ENCODE measurements around the gene GABRB1. TPM values are rescaled to one million over a fixed set of nuclear protein-coding genes. Genes with fewer than 3 reads are reported as not detected.

The GABRB1 gene
- polyA plus RNA-seq, 4 donors = 0.18 to 0.78 TPM; not detected in 2

GRCh38 chr4:47442980-47443379 lies 411.6 kb downstream of the GABRB1 start:
- H3K27ac ChIP-seq (ENCODE audit: low read depth in 1 of 3, low read length in 2 of 3) = no peak overlapping the region
- H3K9me3 ChIP-seq (ENCODE audit: control insufficient read depth in 2 of 2, insufficient read depth in 1 of 2, low read depth in 1 of 2, low read length in 1 of 2) = no peaks in the 10 kb centered on the region
- H3K4me1 ChIP-seq (ENCODE audit: control insufficient read depth in 3 of 3, insufficient read depth in 2 of 3, low read depth in 1 of 3, low read length in 2 of 3) = no peaks in the 10 kb centered on the region
- H3K4me3 ChIP-seq (ENCODE audit: low read depth in 1 of 3, low read length in 3 of 3) = no peak overlapping the region
- whole genome bisulfite sequencing, 3 donors = 63 to 76% (median 71%) methylated on average over 5 of the region's 5 CpGs
- FAIRE-seq (no peak), DNase-seq (no peak)
- H3K27me3 ChIP-seq (ENCODE audit: control insufficient read depth in 3 of 3, insufficient read depth in 3 of 3, low read length in 3 of 3) = no peaks in the 10 kb centered on the region
- H3K36me3 ChIP-seq (ENCODE audit: control insufficient read depth in 3 of 3, insufficient read depth in 2 of 3, low read depth in 1 of 3, low read length in 3 of 3) = no peaks in the 10 kb centered on the region

GRCh38 chr4:47444031-47444430 lies 412.7 kb downstream of the GABRB1 start:
- Histone ChIP-seq H3K9me3 (ENCODE audit: control insufficient read depth in 2 of 2, insufficient read depth in 1 of 2, low read depth in 1 of 2, low read length in 1 of 2) (no peaks in the 10 kb centered on the region), H3K4me3 (ENCODE audit: low read depth in 1 of 3, low read length in 3 of 3) (no peak overlapping the region), H3K27me3 (ENCODE audit: control insufficient read depth in 3 of 3, insufficient read depth in 3 of 3, low read length in 3 of 3) (no peaks in the 10 kb centered on the region), H3K4me1 (ENCODE audit: control insufficient read depth in 3 of 3, insufficient read depth in 2 of 3, low read depth in 1 of 3, low read length in 2 of 3) (no peaks in the 10 kb centered on the region), H3K27ac (ENCODE audit: low read depth in 1 of 3, low read length in 2 of 3) (no peak overlapping the region), H3K36me3 (ENCODE audit: control insufficient read depth in 3 of 3, insufficient read depth in 2 of 3, low read depth in 1 of 3, low read length in 3 of 3) (no peaks in the 10 kb centered on the region)
- FAIRE-seq = no peak
- DNase-seq = no peak
- WGBS, 3 donors = 95 to 99% (median 99%) methylated on average over 2 of the region's 2 CpGs

GRCh38 chr4:47451657-47452056 lies 420.3 kb downstream of the GABRB1 start:
- H3K4me3 ChIP-seq (ENCODE audit: low read depth in 1 of 3, low read length in 3 of 3) = no peak overlapping the region
- H3K4me1 ChIP-seq (ENCODE audit: control insufficient read depth in 3 of 3, insufficient read depth in 2 of 3, low read depth in 1 of 3, low read length in 2 of 3) = no peaks in the 10 kb centered on the region
- no peak overlapping the region for H3K27ac ChIP-seq (ENCODE audit: low read depth in 1 of 3, low read length in 2 of 3)
- DNase-seq (no peak), FAIRE-seq (no peak)
- H3K27me3 ChIP-seq (ENCODE audit: control insufficient read depth in 3 of 3, insufficient read depth in 3 of 3, low read length in 3 of 3) = no peaks in the 10 kb centered on the region
- no peaks in the 10 kb centered on the region for H3K9me3 ChIP-seq (ENCODE audit: control insufficient read depth in 2 of 2, insufficient read depth in 1 of 2, low read depth in 1 of 2, low read length in 1 of 2)
- 75 to 86% (median 80%) methylated on average over 4 of the region's 4 CpGs for WGBS, 3 donors
- peaks cover 6 to 17% (median 9%) of the 10 kb centered on the region in 3 donors for H3K36me3 ChIP-seq (ENCODE audit: control insufficient read depth in 3 of 3, insufficient read depth in 2 of 3, low read depth in 1 of 3, low read length in 3 of 3)

- DNase-seq (no peak), FAIRE-seq (no peak)
- H3K27me3 ChIP-seq (ENCODE audit: control insufficient read depth in 3 of 3, insufficient read depth in 3 of 3, low read length in 3 of 3) = no peaks in the 10 kb centered on the region
- H3K27ac ChIP-seq (ENCODE audit: low read depth in 1 of 3, low read length in 2 of 3) = peak overlapping the region in 2 of 3 donors; percentile 59 to 69
- no peaks in the 10 kb centered on the region for H3K36me3 ChIP-seq (ENCODE audit: control insufficient read depth in 3 of 3, insufficient read depth in 2 of 3, low read depth in 1 of 3, low read length in 3 of 3)
- 1 to 4% (median 3%) methylated on average over 6 of the region's 6 CpGs for WGBS, 3 donors
- peak overlapping the region; percentile 64 to 92 (median 86) for H3K4me3 ChIP-seq (ENCODE audit: low read depth in 1 of 3, low read length in 3 of 3)
- H3K4me1 ChIP-seq (ENCODE audit: control insufficient read depth in 3 of 3, insufficient read depth in 2 of 3, low read depth in 1 of 3, low read length in 2 of 3) = peaks cover 7 to 9% (median 8%) of the 10 kb centered on the region in 3 donors
- H3K9me3 ChIP-seq (ENCODE audit: control insufficient read depth in 2 of 2, insufficient read depth in 1 of 2, low read depth in 1 of 2, low read length in 1 of 2) = no peaks in the 10 kb centered on the region
Measured at GRCh38 chr4:47462799-47463234, 431.4 kb downstream of the GABRB1 start.

- DNase-seq = peak; percentile 97
- Histone ChIP-seq H3K27ac (ENCODE audit: low read depth in 1 of 3, low read length in 2 of 3) (peak within 1 kb of the TSS; percentile 59 to 69 (median 69)), H3K4me3 (ENCODE audit: low read depth in 1 of 3, low read length in 3 of 3) (peak within 1 kb of the TSS; percentile 64 to 92 (median 86)), H3K36me3 (ENCODE audit: control insufficient read depth in 3 of 3, insufficient read depth in 2 of 3, low read depth in 1 of 3, low read length in 3 of 3) (no peaks in the 10 kb centered on the region), H3K9me3 (ENCODE audit: control insufficient read depth in 2 of 2, insufficient read depth in 1 of 2, low read depth in 1 of 2, low read length in 1 of 2) (no peaks in the 10 kb centered on the region), H3K4me1 (ENCODE audit: control insufficient read depth in 3 of 3, insufficient read depth in 2 of 3, low read depth in 1 of 3, low read length in 2 of 3) (peaks cover 7 to 9% (median 8%) of the 10 kb centered on the region in 3 donors), H3K27me3 (ENCODE audit: control insufficient read depth in 3 of 3, insufficient read depth in 3 of 3, low read length in 3 of 3) (no peaks in the 10 kb centered on the region)
- 0 to 1% (median 0%) methylated on average over 49 to 51 of the region's 51 CpGs for WGBS, 3 donors
- FAIRE-seq = no peak
Measured at GRCh38 chr4:47463235-47463956, 432.0 kb downstream of the GABRB1 start, which contains the start of gene COMMD8. COMMD8 (minus strand) TSS chr4:47463702; CDS start chr4:47463651, 51 bp downstream.

- Histone ChIP-seq H3K9me3 (ENCODE audit: control insufficient read depth in 2 of 2, insufficient read depth in 1 of 2, low read depth in 1 of 2, low read length in 1 of 2) (no peaks in the 10 kb centered on the region), H3K36me3 (ENCODE audit: control insufficient read depth in 3 of 3, insufficient read depth in 2 of 3, low read depth in 1 of 3, low read length in 3 of 3) (no peaks in the 10 kb centered on the region), H3K4me3 (ENCODE audit: low read depth in 1 of 3, low read length in 3 of 3) (no peak overlapping the region), H3K27ac (ENCODE audit: low read depth in 1 of 3, low read length in 2 of 3) (no peak overlapping the region), H3K27me3 (ENCODE audit: control insufficient read depth in 3 of 3, insufficient read depth in 3 of 3, low read length in 3 of 3) (no peaks in the 10 kb centered on the region), H3K4me1 (ENCODE audit: control insufficient read depth in 3 of 3, insufficient read depth in 2 of 3, low read depth in 1 of 3, low read length in 2 of 3) (peaks cover 7 to 9% (median 8%) of the 10 kb centered on the region in 3 donors)
- DNase-seq (no peak), FAIRE-seq (no peak)
- WGBS, 3 donors = 63 to 69% (median 65%) methylated on average over 2 of the region's 2 CpGs
Measured at GRCh38 chr4:47465004-47465403, 433.6 kb downstream of the GABRB1 start.

- no peak for FAIRE-seq
- H3K27me3 ChIP-seq (ENCODE audit: control insufficient read depth in 3 of 3, insufficient read depth in 3 of 3, low read length in 3 of 3) = no peaks in the 10 kb centered on the region
- H3K4me3 ChIP-seq (ENCODE audit: low read depth in 1 of 3, low read length in 3 of 3) = no peak overlapping the region
- 41 to 46% (median 42%) methylated on average over 2 of the region's 2 CpGs for WGBS, 3 donors
- no peak overlapping the region for H3K27ac ChIP-seq (ENCODE audit: low read depth in 1 of 3, low read length in 2 of 3)
- peaks cover 7 to 9% (median 8%) of the 10 kb centered on the region in 3 donors for H3K4me1 ChIP-seq (ENCODE audit: control insufficient read depth in 3 of 3, insufficient read depth in 2 of 3, low read depth in 1 of 3, low read length in 2 of 3)
- no peaks in the 10 kb centered on the region for H3K9me3 ChIP-seq (ENCODE audit: control insufficient read depth in 2 of 2, insufficient read depth in 1 of 2, low read depth in 1 of 2, low read length in 1 of 2)
- H3K36me3 ChIP-seq (ENCODE audit: control insufficient read depth in 3 of 3, insufficient read depth in 2 of 3, low read depth in 1 of 3, low read length in 3 of 3) = no peaks in the 10 kb centered on the region
- no peak for DNase-seq
Measured at GRCh38 chr4:47466056-47466785, 434.9 kb downstream of the GABRB1 start.

- FAIRE-seq = no peak
Measured at GRCh38 chr4:47468706-47469365, 437.5 kb downstream of the GABRB1 start.

More at GRCh38 chr4:47468706-47469365, 437.5 kb downstream of the GABRB1 start:
- H3K27me3 ChIP-seq (ENCODE audit: control insufficient read depth in 3 of 3, insufficient read depth in 3 of 3, low read length in 3 of 3) = no peaks in the 10 kb centered on the region
- no peaks in the 10 kb centered on the region for H3K36me3 ChIP-seq (ENCODE audit: control insufficient read depth in 3 of 3, insufficient read depth in 2 of 3, low read depth in 1 of 3, low read length in 3 of 3)
- no peaks in the 10 kb centered on the region for H3K9me3 ChIP-seq (ENCODE audit: control insufficient read depth in 2 of 2, insufficient read depth in 1 of 2, low read depth in 1 of 2, low read length in 1 of 2)
- no peak overlapping the region for H3K4me3 ChIP-seq (ENCODE audit: low read depth in 1 of 3, low read length in 3 of 3)
- no peak for DNase-seq
- no peak overlapping the region for H3K27ac ChIP-seq (ENCODE audit: low read depth in 1 of 3, low read length in 2 of 3)
- H3K4me1 ChIP-seq (ENCODE audit: control insufficient read depth in 3 of 3, insufficient read depth in 2 of 3, low read depth in 1 of 3, low read length in 2 of 3) = peaks cover 0 to 3% (median 0%) of the 10 kb centered on the region in 3 donors
- 75 to 86% (median 85%) methylated on average over 6 of the region's 6 CpGs for WGBS, 3 donors
